C4-2B (cell line): ENCODE results near the gene LDHB.

Experiments used
- ZFX ChIP-seq: fragments of 450-650 bp; IDR thresholded peaks from 2 replicates; pipeline ENCODE4 v1.6.1; 2017
- TF ChIP-seq, protein P1 (sequence below): fragments of 450-650 bp; conservative IDR thresholded peaks from 2 replicates; pipeline ENCODE4 v1.5.1; 2017; ENCODE audit warnings: mild to moderate bottlenecking

DNA sequence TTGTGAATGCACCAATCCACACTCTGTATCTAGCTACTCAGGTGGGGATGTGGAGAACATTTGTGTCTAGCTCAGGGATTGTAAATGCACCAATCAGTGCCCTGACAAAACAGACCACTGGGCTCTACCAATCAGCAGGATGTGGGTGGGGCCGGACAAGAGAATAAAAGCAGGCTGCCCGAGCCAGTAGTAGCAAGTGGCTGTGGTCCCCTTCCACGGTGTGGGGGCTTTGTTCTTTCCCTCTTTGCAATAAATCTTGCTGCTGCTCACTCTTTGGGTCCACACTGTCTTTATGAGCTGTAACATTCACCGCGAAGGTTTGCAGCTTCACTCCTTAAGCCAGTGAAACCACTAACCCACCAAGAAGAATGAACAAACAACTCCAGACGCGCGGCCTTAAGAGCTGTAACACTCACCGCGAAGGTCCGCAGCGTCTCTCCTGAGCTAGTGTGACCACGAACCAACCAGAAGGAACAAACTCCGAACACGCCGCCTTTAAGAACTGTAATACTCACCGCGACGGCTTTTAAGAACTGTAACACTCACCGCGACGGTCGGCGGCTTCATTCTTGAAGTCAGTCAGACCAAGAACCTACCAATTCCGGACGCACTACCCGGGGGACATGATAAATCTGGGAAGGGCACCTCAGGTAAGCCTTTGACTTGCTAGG is 4.6 kb upstream of the LDHB start:
- TF ChIP-seq, protein P1, sequence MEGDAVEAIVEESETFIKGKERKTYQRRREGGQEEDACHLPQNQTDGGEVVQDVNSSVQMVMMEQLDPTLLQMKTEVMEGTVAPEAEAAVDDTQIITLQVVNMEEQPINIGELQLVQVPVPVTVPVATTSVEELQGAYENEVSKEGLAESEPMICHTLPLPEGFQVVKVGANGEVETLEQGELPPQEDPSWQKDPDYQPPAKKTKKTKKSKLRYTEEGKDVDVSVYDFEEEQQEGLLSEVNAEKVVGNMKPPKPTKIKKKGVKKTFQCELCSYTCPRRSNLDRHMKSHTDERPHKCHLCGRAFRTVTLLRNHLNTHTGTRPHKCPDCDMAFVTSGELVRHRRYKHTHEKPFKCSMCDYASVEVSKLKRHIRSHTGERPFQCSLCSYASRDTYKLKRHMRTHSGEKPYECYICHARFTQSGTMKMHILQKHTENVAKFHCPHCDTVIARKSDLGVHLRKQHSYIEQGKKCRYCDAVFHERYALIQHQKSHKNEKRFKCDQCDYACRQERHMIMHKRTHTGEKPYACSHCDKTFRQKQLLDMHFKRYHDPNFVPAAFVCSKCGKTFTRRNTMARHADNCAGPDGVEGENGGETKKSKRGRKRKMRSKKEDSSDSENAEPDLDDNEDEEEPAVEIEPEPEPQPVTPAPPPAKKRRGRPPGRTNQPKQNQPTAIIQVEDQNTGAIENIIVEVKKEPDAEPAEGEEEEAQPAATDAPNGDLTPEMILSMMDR: no peak
- no peak for TF ChIP-seq ZFX
